ENCODE data around the gene PACS2. TPM values are rescaled to one million over a fixed set of nuclear protein-coding genes. Genes with fewer than 3 reads are reported as not detected.

PACS2 gene
- polyA plus RNA-seq, 3 donors: 3.1 to 87.0 (median 3.7) TPM

DNA sequence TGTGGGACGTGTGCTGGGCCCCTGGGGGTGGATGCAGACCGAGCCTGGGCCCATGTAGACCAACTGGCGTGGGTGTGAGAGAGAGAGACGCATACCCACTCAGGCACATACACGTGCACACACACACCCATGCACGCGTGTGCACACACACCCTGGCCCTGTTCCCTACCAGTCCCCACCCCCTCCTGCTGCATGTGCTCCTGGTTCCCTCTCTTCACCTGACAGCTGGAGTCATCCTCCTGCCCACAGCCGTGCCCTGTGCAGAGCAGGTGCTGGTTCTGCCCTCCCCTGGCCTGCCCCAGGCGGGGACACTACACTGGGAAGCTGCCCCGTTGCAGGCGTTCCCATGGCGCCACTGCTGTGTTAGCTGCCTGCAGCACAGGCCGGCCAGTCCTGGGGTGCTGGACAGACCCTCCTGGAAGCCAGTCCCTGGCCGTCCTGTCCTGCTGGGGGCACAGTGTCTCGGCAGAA, 18.5 kb downstream of the PACS2 start:
- Histone ChIP-seq H4K20me1 (ENCODE audit: insufficient read depth, low read length) (peaks cover 75% of the 10 kb centered on the region), H3K4me1 (ENCODE audit: control insufficient read depth in 1 of 2, insufficient read depth in 2 of 2, low read length in 2 of 2) (peaks cover 11 to 13% of the 10 kb centered on the region in 2 donors)

DNA sequence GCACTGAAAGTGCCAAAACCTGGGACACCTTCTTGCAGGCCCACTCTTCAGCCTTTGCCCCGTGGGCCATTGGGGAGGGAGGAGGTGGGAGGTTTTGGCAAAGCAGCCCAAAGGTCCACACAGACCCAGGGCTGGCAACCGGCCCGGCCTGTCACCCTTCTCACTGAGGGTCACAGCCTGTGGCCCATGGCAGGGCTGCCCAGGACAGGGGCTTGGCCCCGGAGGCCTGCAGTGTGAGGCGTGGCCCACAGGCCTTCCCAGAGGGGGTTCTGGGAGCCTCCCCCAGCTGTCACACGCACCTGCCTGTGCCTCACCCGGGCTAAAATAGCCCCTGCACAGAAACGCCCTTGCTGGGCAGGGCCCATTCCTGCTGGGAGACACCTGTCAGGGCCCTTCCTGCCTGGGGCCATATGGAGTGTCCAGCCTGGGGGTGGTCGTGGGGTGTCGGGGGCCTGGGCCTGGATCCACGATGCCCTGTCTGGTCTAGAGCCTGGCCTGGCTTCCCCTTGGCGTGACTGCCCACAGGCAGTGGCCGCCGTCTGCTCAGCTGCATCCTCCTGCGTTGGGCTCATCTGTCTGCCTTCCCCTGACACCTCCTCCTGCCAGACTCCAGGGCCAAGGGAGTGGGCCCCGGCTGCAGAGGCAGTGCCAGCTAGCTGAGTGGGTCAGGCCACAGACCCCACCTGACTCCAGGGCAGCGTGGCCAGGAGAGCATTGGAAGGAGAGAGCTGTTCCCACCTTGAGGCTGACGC, 19.2 kb downstream of the PACS2 start:
- H3K79me2 ChIP-seq (ENCODE audit: insufficient read depth, low read length): peaks cover 6% of the 10 kb centered on the region
- 92% methylated on average over 18 of the region's 18 CpGs for WGBS (ENCODE audit: insufficient coverage)
- no peaks in the 10 kb centered on the region for H3K27me3 ChIP-seq (ENCODE audit: control insufficient read depth in 2 of 2, insufficient read depth in 2 of 2, low read length in 2 of 2)
- peaks cover 3 to 5% (median 3%) of the 10 kb centered on the region in 3 donors for H3K27me3 Mint-ChIP-seq (ENCODE audit: low read depth in 3 of 3)
- intact Hi-C loops (cut with micrococcal nuclease): no loop called here
- H3K36me3 Mint-ChIP-seq: peaks cover 10 to 11% of the 10 kb centered on the region in 2 donors
- H3K4me2 ChIP-seq (replicated peaks; ENCODE audit: extremely low read depth, low read length, poor library complexity, severe bottlenecking): no peak overlapping the region
- no peak for DNase-seq
- H3K27ac Mint-ChIP-seq: peak overlapping the region in 2 of 7 donors; percentile 31 to 50
- H3K9me3 Mint-ChIP-seq: peaks cover 0 to 7% (median 0%) of the 10 kb centered on the region in 7 donors
- no peak overlapping the region for H3K4me3 ChIP-seq (replicated peaks in 1 of 3; ENCODE audit: low read depth in 2 of 3, low read length in 3 of 3)
- H3K4me1 Mint-ChIP-seq: peaks cover 36% of the 10 kb centered on the region
- TF ChIP-seq, protein P1, sequence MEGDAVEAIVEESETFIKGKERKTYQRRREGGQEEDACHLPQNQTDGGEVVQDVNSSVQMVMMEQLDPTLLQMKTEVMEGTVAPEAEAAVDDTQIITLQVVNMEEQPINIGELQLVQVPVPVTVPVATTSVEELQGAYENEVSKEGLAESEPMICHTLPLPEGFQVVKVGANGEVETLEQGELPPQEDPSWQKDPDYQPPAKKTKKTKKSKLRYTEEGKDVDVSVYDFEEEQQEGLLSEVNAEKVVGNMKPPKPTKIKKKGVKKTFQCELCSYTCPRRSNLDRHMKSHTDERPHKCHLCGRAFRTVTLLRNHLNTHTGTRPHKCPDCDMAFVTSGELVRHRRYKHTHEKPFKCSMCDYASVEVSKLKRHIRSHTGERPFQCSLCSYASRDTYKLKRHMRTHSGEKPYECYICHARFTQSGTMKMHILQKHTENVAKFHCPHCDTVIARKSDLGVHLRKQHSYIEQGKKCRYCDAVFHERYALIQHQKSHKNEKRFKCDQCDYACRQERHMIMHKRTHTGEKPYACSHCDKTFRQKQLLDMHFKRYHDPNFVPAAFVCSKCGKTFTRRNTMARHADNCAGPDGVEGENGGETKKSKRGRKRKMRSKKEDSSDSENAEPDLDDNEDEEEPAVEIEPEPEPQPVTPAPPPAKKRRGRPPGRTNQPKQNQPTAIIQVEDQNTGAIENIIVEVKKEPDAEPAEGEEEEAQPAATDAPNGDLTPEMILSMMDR (IDR thresholded peaks at IDR 0.05): no peak
- no peak overlapping the region for H3K4me3 Mint-ChIP-seq
- no peak overlapping the region for H3K9ac ChIP-seq (ENCODE audit: insufficient read depth, low read length, poor library complexity, severe bottlenecking)
- peaks cover 13% of the 10 kb centered on the region in 2 donors for H3K4me1 ChIP-seq (ENCODE audit: control insufficient read depth in 1 of 2, insufficient read depth in 2 of 2, low read length in 2 of 2)
- no peak overlapping the region for H3K27ac ChIP-seq (ENCODE audit: low read depth in 1 of 2, low read length in 2 of 2)
- H3K36me3 ChIP-seq (replicated peaks in 1 of 2; ENCODE audit: control insufficient read depth in 1 of 2, insufficient read depth in 2 of 2, low read length in 2 of 2): no peaks in the 10 kb centered on the region
- no peak overlapping the region for H2AFZ ChIP-seq (ENCODE audit: insufficient read depth, low read depth, low read length, poor library complexity, severe bottlenecking)
- H3K9me3 ChIP-seq (replicated peaks in 1 of 2; ENCODE audit: control insufficient read depth in 1 of 2, insufficient read depth in 1 of 2, low read length in 2 of 2): no peaks in the 10 kb centered on the region
- peaks cover 76% of the 10 kb centered on the region for H4K20me1 ChIP-seq (ENCODE audit: insufficient read depth, low read length)

More for the DNA sequence above, 18.5 kb downstream of the PACS2 start:
- H3K4me3 Mint-ChIP-seq: no peak overlapping the region
- H3K4me3 ChIP-seq (replicated peaks in 1 of 3; ENCODE audit: low read depth in 2 of 3, low read length in 3 of 3): no peak overlapping the region
- H3K27me3 Mint-ChIP-seq (ENCODE audit: low read depth in 3 of 3): peaks cover 2 to 5% (median 3%) of the 10 kb centered on the region in 3 donors
- no peak overlapping the region for H3K9ac ChIP-seq (ENCODE audit: insufficient read depth, low read length, poor library complexity, severe bottlenecking)
- 87% methylated on average over 13 of the region's 15 CpGs for WGBS (ENCODE audit: insufficient coverage)
- no peaks in the 10 kb centered on the region for H3K9me3 ChIP-seq (replicated peaks in 1 of 2; ENCODE audit: control insufficient read depth in 1 of 2, insufficient read depth in 1 of 2, low read length in 2 of 2)
- H3K4me2 ChIP-seq (replicated peaks; ENCODE audit: extremely low read depth, low read length, poor library complexity, severe bottlenecking): no peak overlapping the region
- TF ChIP-seq, protein P1 (IDR thresholded peaks at IDR 0.05): no peak
- H3K9me3 Mint-ChIP-seq: peaks cover 0 to 7% (median 0%) of the 10 kb centered on the region in 7 donors
- peaks cover 34% of the 10 kb centered on the region for H3K4me1 Mint-ChIP-seq
- peaks cover 6% of the 10 kb centered on the region for H3K79me2 ChIP-seq (ENCODE audit: insufficient read depth, low read length)
- H2AFZ ChIP-seq (ENCODE audit: insufficient read depth, low read depth, low read length, poor library complexity, severe bottlenecking): no peak overlapping the region
- H3K27ac Mint-ChIP-seq: peak overlapping the region in 1 of 7 donors; percentile 41
- intact Hi-C loops (cut with micrococcal nuclease): no loop called here
- no peaks in the 10 kb centered on the region for H3K27me3 ChIP-seq (ENCODE audit: control insufficient read depth in 2 of 2, insufficient read depth in 2 of 2, low read length in 2 of 2)
- H3K36me3 ChIP-seq (replicated peaks in 1 of 2; ENCODE audit: control insufficient read depth in 1 of 2, insufficient read depth in 2 of 2, low read length in 2 of 2): no peaks in the 10 kb centered on the region
- no peak for DNase-seq
- no peak overlapping the region for H3K27ac ChIP-seq (ENCODE audit: low read depth in 1 of 2, low read length in 2 of 2)
- peaks cover 10 to 11% of the 10 kb centered on the region in 2 donors for H3K36me3 Mint-ChIP-seq
